ENCODE results near the gene ANXA6. TPM values are rescaled to one million over a fixed set of nuclear protein-coding genes. Genes with fewer than 3 reads are reported as not detected.

ANXA6 gene
- total RNA-seq, 4 donors from 2014 or later, result 267 to 470 (median 382) TPM

DNA sequence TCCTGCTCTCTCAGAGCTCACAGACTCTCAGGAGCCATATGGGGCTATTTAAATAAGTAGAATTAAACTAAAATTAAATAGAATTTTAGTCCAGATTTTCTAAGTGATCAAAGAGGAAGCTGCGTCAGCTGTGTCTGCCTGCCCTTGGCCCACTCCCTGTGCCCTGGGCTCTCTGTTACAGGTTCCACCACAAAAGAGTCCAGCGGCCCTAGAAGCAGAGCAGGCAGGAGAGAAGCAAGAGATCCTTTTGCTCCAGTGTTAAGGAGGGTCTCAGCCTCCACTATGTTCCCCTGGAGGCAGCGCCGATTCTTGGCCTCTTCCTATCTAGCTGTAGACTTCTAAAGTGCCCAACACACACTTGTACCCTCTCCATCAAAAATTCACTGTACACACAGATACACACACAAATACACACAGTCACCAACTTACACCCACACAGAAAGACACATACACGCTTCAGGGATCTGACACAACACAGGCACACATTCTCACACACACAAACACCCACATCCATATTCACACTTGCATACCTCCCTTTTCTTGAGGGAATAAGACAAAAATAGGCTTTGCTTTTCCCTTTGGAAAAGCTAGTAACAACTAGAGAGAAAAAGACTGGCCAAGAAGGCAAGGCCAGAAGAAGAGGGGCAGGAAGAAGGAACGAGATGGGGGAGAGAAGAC, 71.2 kb downstream of the ANXA6 start:
- TF ChIP-seq, protein P1, sequence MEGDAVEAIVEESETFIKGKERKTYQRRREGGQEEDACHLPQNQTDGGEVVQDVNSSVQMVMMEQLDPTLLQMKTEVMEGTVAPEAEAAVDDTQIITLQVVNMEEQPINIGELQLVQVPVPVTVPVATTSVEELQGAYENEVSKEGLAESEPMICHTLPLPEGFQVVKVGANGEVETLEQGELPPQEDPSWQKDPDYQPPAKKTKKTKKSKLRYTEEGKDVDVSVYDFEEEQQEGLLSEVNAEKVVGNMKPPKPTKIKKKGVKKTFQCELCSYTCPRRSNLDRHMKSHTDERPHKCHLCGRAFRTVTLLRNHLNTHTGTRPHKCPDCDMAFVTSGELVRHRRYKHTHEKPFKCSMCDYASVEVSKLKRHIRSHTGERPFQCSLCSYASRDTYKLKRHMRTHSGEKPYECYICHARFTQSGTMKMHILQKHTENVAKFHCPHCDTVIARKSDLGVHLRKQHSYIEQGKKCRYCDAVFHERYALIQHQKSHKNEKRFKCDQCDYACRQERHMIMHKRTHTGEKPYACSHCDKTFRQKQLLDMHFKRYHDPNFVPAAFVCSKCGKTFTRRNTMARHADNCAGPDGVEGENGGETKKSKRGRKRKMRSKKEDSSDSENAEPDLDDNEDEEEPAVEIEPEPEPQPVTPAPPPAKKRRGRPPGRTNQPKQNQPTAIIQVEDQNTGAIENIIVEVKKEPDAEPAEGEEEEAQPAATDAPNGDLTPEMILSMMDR (IDR thresholded peaks at IDR 0.05; ENCODE audit: low read depth), result no peak

DNA sequence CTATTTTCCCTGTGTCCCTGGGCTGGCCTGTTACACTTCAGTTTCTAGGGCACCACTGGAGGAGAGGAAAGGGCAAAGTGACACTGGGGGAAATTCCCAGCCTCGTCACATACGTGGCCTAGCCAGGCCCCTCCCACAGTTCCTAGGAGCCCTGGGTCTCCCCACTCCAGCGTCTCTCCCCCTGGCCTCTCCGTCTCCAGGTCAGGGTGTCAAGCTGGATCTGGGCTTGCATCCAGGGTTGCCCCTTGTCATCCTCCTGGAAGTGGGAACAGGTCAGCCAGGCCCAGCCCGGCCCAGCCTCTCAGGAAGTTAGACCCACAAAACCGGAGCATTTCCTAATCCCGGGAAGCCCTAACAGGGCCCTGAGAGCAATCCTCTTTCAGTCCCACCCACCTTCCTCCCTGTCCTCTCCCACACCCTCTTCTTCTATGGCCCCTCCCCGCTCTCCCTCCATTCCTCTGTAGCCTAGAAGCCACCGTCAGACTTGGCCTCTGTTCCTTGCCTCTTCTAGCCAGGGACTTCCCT, 72.0 kb downstream of the ANXA6 start:
- TF ChIP-seq, protein P1 (IDR thresholded peaks at IDR 0.05; ENCODE audit: low read depth), result no peak

DNA sequence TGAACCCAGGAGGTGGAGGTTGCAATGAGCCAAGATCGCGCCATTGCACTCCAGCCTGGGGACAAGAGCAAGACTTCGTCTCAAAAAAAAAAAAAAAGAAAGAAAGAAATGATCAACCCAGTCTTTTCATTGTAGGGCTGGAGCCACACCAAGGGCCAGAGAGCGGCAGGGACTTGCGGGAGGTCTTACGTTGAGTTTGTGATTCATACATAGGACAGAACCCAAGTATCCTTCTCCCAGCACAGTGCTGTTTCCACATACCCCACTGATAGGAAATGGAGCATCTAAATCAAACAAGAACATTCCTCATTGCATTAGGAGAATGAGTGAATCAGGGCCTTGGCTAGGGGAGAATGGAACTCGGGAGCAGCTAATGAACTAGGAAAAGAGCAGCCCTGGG, 73.2 kb downstream of the ANXA6 start:
- TF ChIP-seq, protein P1 (IDR thresholded peaks at IDR 0.05; ENCODE audit: low read depth), result no peak

DNA sequence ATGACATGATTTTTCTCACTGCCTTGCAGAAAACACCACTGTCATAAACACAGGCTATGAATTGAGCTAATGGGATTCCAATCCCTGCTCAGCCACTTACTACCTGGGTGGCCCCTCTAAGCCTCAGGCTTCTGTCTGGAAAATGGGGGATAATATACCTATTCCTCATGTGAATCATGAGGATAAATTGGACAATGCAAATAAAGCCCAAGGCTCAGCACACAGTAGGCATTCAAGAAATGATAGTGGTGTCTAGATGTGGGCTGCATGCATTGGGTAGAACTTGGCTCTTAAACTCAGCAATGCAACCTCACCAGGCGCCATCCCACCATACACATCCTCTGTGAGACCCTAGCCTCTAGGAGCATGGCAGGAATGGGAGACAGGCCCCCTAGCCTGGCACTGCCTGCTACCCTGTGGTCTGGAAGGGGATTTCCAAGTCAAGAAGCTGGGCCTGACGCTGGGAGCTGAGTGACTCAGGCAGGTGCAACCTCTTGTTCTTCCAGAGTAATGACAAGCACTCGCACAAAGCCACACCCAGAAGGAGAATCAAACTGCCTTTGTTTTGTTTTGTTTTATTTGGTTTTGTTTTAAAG, 74.4 kb downstream of the ANXA6 start:
- TF ChIP-seq, protein P1 (IDR thresholded peaks at IDR 0.05; ENCODE audit: low read depth), result no peak

DNA sequence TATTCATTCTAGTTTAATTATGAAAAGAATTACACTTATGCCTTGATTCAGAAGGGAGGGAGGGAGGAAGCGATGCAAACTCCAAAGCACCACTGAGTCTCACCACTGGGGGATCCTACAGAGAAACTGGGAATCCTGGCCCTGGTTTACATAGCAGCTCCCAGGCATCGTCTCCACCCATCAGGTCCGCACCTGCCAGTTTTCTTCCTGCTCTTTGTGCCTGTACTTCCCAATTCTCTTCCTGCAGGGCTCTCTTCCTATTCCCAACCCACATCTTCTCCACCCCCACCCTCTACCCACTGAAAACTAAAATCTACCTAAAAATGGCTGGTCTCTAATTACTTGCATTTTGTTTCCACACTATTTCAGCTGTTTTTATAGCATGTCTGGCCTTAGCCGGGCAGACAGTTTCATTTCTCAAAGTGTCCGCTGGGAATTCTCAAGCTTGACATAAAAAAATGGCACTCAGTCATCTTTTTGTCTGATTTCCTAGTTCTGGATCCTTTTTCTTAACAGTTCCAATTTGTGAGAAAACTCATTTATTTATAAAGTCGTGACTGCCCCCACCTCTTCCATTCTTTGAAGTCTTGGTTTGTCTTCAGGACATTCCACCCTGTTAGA, 75.2 kb downstream of the ANXA6 start:
- TF ChIP-seq, protein P1 (IDR thresholded peaks at IDR 0.05; ENCODE audit: low read depth), result no peak

DNA sequence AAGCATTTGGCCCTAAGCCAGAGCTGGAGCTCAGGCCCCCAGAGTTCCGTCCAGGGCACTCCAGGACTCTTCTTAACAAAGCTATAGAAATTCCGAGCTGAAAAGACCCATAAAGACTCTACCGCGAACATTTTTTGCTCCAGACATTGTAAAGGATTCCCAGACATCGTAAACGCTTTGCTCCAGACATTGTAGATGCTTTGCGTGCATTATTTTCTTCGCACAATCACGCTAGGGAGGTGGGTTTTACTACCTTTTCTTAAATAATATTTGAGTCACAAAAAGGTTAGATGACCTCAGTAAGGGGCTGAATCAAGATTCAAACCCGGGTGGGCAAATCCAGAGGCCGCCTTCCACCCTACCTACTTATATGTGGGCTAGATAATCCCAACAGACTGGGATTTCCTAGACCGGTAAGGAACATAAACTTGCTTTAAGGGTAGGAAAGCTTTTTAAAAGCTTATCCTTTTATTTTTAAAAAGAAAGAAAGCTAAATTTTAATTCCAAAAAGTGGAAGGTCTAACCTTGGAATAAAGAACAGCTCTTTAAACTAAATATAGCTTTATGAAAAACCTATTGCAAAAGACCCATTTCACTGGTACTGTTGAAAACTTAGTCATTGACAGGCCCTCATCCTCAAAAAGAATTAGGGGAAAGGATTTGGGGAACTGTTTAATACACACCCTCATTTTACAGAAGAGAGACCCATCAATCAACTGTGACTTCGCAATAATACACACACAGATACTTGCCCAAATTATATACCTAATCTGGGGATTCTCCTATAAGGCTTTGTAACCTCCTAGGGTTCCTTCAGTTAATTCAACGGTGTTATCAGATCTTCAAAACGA, 75.9 kb downstream of the ANXA6 start:
- TF ChIP-seq, protein P1 (IDR thresholded peaks at IDR 0.05; ENCODE audit: low read depth), result no peak

Data from subcutaneous adipose tissue (tissue), 4 donors.